VCaP (cell line): ENCODE data around the gene HDAC4.
A peak's percentile ranks its signal among the peaks of the same experiment; 100 is the strongest.

Experiments
- H3K27ac ChIP-seq: fragments of 450-650 bp; 2 replicates; pipeline ENCODE4 v1.5.1; 2017
- CTCF ChIP-seq: fragments of 450-650 bp; conservative IDR thresholded peaks from 2 replicates; pipeline ENCODE4 v1.5.1; 2017; ENCODE audit warnings: mild to moderate bottlenecking, moderate library complexity

HDAC4 gene

GRCh38 chr2:239143858-239144712 is 256.7 kb downstream of the HDAC4 start:
- TF ChIP-seq CTCF: peak; percentile 77
- peak overlapping the region; percentile 32; the same call in 1 of the 2 replicates for H3K27ac ChIP-seq

- no peak overlapping the region for H3K27ac ChIP-seq
- TF ChIP-seq CTCF: no peak
These were observed 258.0 kb downstream of the HDAC4 start for GRCh38 chr2:239142806-239143205.

- no peak for TF ChIP-seq CTCF
These were observed 258.5 kb downstream of the HDAC4 start for GRCh38 chr2:239142296-239142695.

GRCh38 chr2:239141021-239141760 is 259.6 kb downstream of the HDAC4 start:
- H3K27ac ChIP-seq: no peak overlapping the region
- TF ChIP-seq CTCF: no peak

More at GRCh38 chr2:239142296-239142695, 258.5 kb downstream of the HDAC4 start:
- no peak overlapping the region for H3K27ac ChIP-seq

- TF ChIP-seq CTCF: no peak
- no peak overlapping the region for H3K27ac ChIP-seq
These were observed 260.3 kb downstream of the HDAC4 start for GRCh38 chr2:239140346-239141020.

- no peak overlapping the region for H3K27ac ChIP-seq
- TF ChIP-seq CTCF: no peak
These were observed 261.3 kb downstream of the HDAC4 start for GRCh38 chr2:239139566-239139965.

- no peak overlapping the region for H3K27ac ChIP-seq
These were observed 261.7 kb downstream of the HDAC4 start for GRCh38 chr2:239139101-239139500.

More at GRCh38 chr2:239139101-239139500, 261.7 kb downstream of the HDAC4 start:
- no peak for TF ChIP-seq CTCF
